Stimulated activated CD4-positive, alpha-beta T cell treated with anti-CD3 and anti-CD28 coated beads, Interleukin-4, amount 100 ng/mL, for 4 hours (primary cell): ENCODE data around the gene S1PR4.

ENCODE experiments used
- DNase-seq, 2 experiments: peaks; one replicate each; pipeline ENCODE4 v3.0.0-alpha.2; 2020

Gene S1PR4

GRCh38 chr19:3225169-3225485, 46.6 kb downstream of the S1PR4 start:
- DNase-seq, result no peak

GRCh38 chr19:3225677-3226093, 47.1 kb downstream of the S1PR4 start:
- DNase-seq, result no peak

GRCh38 chr19:3227054-3227626, 48.6 kb downstream of the S1PR4 start:
- DNase-seq, result no peak

GRCh38 chr19:3229346-3229743, 50.8 kb downstream of the S1PR4 start:
- DNase-seq, result no peak
